HG03460 (cell line): ENCODE measurements around the gene AIM2.
"Not testable (repeated sequence)": the region's sequence is repeated elsewhere in the genome, so short reads cannot be mapped to it uniquely, and the experiment has no call there.

Experiments used
- ATAC-seq: cut with Tn5 transposase; IDR thresholded peaks from one replicate; pipeline ENCODE4 v1.9.1; 2021; ENCODE audit not compliant: unreplicated experiment

AIM2 gene

DNA sequence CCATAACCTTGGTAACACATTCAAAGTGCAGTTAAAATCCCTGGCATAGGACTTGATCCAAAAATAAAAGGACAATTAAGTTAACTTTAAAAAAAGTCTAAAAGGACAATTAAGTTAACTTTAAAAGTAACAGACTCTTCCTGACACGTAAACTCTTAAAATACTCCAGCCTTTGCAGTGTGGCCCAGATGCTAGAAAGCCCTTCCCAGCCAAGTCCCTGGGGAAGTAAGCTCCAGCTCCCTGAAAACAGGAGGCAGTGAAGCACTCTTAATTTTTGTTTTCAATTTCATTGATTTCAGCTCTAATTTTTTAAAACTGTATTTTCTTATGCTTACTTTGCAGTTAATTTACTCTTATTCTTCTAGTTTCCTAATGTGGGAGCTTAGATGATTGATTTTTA lies 5.1 kb upstream of the AIM2 start:
- ATAC-seq = no peak

DNA sequence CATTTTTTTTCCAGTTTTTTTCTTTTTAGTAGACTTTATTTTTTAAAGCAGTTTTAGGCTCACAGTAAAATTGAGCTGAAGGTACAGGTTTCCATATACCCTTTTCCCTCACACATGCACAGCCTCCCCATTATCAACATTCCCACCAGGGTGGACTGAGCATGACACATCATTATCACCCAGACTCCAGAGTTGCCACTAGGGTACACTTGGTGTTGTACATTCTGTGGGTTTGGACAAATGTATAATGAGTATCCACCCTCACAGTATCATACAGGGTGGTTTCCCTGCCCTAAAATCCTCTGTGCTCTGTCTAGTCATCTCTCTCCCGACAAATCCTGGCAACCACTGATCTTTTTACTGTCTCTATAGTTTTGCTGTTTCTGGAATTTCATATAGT lies 3.0 kb upstream of the AIM2 start:
- no peak for ATAC-seq

DNA sequence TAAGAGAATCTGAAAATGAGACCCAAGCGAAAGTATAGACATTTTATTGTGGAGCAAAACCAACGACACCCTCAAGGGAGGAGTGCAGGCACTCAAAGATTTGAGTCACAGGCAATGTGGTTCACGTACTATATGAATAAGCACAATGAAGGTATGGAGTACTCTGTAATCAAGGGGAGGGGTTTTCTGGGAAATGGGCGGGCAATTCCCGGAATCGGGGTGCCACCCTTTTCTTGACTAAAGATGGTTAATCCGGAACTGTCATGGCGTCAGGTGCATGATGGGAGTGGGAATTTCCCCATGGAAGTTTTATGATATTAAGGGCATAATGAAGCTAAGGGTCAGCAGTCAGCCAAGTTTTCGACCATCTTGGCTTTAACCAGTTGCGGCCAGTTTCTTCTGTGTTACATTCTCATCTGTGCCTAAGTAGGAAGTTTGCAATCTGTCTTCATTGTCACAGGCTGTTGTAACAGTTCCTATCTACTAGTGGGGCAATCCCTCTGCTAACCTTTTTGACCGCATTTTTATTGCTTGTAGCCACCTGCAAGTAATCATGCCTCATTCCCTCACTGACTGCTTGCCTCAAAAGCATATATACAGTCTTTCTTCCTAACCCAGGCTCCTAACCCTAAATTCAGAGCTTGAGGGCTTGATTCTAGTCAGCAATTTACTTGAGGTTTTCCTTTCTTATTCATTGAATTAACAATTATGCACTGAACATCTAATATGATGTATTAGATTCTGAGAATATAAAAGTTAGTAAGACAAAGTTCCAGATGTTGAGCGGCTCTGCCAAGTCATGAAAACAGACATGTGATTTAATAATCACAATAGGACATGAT lies 775 bp upstream of the AIM2 start:
- ATAC-seq = peak; percentile 68

DNA sequence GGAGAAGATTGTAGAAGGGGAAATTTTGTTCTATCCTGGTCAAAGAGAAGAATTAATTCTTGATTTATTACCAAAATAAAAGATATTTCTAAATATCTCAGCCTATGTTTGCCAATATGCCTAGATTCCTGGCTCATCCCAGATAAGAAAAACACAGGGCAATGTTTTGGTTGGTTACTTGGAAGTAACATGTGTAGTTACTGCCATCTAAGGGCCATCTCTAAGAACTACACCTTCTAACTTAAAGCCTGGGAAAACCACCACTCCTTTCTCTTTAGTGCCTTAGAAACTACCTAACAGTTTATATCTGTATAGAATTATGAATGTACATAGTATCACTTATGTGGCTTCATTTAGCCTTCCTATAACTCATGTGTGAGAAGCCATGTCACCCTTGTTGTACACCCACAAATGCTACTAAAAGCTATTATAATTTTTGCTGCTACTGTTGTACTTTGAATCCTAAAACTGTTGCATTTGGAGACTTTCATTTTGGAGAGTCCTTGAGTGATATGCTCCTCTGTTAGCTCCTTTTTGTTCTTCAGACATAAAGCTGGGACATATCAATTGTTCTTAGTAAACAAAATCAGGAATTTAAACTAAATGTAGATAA lies 4.5 kb downstream of the AIM2 start:
- ATAC-seq = no peak

DNA sequence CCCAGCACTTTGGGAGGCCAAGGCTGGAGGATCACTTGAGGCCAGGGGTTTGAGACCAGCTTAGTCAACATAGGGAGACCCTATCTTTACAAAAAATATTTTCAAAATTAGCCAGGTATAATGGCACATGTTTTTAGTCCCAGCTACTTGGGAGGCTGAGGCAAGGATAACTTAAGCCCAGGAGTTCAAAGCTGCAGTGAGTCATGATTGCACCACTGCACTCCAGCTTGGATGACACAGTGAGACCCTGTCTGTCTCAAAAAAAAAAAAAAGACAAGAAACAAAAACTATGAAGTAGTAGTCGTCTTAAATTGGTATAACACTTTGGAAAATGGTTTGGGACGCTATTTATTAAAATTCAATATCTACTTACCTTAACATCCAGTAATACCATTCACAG lies 7.7 kb downstream of the AIM2 start:
- ATAC-seq = no peak

DNA sequence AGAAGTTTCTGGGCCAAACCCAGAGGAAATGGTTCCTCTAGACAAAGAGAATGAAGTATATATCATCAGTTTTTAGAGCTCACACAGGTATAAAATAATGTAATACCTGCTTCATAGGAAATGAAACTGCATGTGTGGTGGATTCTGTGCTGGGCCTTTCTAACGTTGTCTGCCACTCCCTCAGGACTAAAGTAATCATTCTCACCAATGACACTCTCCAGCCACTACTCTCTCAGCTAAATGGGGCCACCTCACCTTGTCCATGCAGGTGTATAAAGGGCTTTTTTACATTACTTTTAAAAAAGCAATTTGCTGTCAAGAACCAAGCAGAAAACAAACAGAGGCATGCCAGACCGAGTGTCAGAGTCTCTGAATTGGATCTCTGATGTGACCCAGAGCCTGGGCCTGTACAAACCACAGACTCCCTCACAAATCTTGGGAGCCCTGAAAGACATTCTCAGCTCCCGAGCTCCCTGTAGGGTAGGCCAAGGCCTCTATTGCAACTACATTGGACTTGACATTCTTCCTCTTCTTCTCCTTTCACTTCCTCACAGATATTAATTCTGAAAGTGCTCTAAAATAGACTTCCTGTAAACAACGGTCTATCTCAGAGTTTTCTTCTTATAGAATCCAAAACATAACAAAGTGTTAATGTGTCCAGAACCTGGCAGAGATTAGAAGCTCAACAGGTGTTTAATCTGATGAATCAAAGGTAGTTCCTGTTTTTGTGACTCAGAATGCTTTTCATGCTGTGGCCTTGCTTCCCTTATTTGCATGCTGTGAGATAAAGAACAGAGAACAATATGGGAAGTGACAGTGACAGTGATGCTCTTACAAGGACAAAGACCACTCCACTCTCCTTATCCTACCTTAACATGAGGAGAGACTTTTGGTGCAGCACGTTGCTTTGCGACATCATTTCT lies 8.6 kb downstream of the AIM2 start:
- ATAC-seq = peak; percentile 82

DNA sequence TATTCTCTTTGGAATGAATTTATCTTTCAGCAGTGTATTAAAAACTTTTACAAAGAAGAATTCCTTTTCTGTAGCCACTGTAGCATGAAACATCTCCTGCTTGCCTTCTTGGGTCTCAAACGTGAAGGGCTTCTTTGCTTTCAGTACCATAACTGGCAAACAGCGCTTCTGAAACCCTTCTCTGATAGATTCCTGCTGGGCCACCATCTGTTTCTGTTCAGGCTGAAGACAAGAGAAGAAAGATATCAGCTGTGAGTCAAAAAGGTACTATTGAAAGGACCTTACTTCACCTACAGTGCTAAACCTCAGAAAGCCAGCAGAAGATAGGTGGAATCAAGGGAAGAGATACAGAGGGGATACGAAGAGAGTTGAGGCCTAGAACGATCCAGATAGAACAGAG lies 10.5 kb downstream of the AIM2 start:
- no peak for ATAC-seq

DNA sequence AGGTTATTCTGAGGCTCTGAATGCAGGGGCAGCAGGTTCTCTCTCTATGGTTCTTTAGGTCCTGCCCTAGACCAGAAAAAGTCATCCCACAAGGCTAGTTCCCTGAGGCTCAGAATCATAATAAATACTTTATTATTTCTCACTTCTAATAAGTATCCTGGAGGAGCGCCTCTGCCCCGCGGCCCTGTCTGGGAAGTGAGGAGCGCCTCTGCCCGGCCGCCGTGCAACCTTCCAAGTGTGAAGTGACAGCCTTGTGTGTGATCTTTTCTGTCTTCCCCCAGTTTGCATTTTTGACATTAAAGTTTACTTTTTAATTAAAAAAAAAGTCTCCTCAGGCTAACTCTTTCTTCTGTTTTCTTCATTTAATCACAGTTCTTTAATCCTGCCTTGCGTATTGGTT lies 11.5 kb downstream of the AIM2 start:
- no peak for ATAC-seq

DNA sequence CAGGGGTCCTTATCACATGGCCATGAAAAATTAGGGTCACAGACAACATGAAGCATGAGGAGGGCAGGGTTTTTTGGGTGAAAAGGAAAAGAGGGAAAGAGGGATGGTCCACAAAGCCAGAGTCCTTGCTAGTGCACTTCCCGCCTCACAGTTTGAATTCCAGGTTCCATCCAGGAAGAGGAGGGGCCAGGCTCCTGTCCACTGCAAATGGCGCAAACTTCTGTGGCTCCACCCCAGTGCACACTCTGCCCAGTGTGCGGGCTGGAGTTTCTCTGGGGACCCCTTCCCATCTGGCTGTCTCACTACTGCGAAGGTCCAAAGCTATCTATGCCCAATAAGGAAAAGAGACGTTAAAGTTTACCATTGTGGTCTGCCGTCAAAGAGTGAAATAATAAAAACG lies 17.8 kb downstream of the AIM2 start:
- no peak for ATAC-seq

DNA sequence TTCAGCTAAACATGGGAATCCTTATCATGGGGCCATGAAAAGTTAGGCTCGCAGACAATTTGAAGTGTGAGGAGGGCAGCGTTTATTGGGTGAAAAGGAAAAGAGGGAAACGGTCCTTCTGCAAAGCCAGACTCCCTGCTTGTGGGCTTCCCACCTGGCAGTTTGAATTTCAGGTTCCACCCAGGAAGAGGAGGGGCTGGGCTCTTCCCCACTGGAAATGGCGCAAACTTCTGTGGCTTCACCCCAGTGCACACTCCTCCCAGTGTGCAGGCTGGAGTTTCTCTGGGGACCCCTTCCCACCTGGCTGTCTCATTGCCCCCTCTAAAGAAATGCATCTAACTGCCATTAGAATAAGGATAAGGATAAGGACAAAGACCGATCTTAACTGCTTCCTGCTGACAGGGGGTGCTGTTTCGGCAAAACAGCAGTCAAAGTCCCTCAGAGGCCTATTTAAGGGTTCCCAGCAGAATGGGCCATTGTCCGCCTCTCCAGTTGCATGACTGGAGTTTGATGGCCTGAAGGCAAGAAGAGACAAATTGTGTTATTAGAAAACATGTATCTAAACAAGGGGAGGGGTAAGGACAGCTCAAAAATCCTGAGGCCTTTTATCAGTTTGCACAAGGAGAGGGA lies 20.4 kb downstream of the AIM2 start:
- no peak for ATAC-seq

DNA sequence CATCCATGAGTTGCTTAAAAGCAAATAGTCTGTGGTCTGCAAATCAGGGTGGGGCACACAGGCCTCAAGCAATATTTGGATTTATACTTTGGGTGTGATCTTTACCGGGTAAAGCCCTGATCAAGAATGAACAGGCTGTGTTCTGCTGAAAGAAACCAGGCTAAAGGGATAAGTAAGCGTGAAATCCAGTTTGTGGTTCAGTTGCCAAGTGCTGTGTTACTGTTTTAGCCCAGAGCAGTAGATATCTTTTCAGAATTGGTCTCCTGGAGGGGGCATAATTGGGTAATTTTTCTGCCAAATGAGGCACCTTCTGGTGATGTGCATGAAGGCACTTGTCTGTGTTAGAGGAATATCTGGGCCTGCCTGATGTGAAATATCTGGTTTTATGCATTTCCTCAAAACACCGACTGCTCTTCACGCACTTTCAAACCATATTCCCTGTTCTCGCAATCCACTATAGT lies 21.4 kb downstream of the AIM2 start:
- no peak for ATAC-seq

DNA sequence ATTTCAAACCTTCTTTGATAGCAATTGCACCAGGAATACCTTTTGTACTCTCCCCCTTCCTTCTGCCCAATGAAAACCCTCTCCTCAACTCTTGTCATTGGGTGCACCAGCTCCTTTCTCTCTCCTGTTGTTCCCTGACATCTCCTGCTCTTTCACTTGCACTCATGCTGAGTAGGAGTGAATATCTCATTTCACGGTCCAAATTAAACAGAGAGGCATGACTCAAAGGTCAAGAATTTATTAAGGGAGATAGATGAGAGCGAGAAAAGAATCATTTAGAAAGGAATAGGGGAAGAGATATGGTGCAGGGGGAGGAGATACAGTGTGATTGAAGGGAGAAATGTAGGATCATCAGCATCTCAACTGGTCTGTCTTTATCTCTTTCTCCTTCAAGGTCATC lies 22.1 kb downstream of the AIM2 start:
- ATAC-seq = no peak

DNA sequence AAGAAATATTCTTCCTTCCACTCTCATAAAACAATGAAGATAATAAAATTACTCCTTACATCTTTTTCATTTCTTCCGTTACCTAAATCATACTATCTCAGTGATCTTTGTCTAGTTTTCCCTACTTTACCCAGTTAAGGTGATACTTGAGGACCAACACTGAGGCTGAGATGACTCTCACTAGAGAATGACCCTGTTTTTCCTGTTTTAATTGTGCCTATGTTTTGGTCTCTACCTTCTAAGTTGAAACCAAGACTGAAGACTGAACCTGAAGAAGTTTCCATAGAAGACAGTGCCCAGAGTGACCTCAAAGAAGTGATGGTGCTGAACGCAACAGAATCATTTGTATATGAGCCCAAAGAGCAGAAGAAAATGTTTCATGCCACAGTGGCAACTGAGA lies 25.1 kb downstream of the AIM2 start:
- no peak for ATAC-seq

DNA sequence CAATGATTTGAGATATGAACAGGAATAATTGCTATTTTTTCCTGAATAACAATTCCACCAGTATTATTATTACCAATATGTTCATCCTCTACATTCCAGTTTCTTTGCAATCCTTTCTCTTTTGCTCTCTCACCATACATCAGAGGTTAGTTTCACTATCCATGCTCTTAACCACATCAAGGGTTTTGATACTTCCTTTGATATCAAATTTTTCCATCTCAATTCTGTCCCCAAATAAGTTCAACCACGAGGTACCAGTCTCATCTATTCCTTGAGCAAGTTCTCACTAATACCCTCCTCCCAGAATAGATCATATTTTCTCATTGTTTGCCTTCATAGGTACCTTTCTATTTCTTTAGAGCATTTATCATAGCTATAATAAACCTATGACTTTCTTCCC lies 30.1 kb downstream of the AIM2 start:
- not testable (repeated sequence) for ATAC-seq

DNA sequence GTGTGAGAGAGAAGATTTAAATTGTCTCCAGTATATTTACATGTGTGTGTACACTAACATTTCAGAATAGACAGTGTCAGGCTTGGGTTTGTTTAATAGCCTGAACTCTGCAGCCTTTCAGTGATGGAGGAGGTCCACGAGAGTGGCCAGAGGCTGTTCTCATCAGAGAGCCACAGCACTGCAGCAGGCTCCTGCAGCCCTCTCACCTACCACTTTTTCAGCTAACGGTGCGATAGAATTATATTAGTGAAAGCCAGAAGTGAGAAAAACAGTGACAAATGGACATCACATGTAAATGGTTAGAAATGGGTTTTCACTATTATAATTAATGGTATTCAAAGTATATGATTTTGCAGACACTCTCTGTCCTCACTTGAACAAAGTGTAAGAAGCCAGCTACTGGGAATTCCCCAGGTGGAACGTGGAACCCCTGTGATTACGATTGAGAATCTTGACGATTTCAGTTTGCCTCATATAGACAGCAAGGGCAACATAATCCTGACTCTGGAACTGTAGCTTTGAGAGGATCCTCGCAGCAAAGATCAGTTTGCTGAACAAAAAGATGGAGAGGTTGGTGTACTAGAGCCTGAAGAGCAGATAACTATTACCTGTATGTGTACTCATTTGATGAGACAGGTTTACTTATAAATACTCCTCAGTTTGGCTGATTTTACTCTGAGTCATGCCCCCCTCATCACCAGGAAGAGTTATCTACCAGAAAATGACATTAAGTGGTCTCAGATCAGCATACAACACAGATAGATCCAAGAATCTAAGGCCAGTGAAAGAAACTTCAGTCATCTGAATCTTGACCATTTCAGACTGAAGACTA lies 35.5 kb downstream of the AIM2 start:
- no peak for ATAC-seq

DNA sequence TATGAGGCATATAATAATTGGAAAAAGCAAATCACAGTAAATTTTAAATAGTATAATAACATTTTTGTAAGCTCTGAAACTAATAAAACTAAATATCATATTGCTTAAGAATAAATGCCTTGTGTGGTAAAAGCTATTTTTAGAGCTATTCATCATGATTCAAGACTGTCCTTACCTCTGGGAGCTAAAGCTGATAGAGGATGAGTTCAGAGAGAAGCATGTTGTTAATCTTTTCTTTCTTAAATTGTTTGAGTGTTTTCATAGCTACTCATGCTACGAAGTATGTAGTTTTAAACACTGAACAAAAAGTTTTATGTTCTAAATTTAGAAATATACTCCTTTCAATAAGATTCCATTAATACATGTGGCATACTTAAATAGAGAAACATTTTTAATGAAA lies 36.4 kb downstream of the AIM2 start:
- ATAC-seq = no peak

DNA sequence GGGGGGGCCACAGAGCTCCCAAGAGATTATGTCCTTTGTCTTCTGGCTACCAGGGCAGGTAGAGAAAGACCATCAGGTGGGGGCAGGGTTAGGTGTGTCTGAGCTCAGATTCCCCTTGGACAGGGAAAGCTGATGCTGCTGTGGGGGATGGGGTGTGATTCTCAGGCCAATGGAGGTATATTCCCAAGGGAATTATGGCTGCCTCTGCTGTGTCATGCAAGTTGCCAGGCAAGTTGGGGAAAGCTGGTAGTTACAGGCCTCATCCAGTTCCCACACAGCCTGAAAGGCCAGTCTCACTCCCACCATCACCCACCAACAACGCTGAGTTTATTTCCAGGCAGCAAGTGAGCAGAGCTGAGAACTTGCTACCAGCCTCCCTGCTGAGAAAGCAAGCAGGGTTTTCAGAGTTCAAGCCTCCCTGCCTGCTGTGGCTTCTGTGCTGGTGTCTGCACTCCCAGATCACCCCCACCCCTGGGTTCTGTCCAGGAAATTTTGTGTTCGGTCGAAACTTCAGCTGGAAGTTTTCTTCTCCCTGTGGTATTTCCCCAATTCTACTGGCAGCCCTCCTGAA lies 45.6 kb downstream of the AIM2 start:
- ATAC-seq = no peak

DNA sequence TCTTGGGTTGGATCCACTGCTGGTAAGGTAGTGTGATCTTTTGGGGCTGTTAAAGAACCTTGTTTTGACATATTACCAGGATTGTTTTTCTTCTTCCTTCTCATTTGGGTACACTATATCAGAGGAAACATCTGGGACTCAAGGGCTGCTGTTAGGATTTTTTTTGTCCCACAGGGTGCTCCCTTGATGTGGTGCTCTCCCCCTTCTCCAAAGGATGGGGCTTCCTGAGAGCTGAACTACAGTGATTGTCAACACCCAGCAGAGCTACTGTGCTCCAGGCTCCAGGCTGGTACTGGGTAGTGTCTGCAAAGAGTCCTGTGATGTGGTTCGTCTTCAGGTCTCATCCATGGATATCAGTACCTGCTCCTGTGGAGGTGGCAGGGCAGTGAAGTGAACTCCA lies 46.3 kb downstream of the AIM2 start:
- no peak for ATAC-seq

DNA sequence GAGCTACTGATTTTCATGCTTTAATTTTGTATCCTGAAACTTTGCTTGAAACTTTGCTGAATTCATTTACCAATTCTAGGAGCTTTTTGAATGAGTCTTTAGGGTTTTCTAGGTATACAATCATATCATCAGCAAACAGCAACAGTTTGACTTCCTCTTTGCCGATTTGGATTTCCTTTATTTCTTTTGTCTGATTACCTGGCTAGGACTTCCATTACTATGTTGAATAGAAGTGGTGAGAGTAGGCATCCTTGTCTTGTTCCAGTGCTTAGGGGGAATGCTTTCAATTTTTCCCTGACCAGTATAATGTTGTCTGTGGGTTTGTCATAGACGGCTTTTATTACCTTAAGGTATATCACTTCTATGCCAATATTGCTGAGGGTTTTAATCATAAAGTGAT lies 49.7 kb downstream of the AIM2 start:
- not testable (repeated sequence) for ATAC-seq

DNA sequence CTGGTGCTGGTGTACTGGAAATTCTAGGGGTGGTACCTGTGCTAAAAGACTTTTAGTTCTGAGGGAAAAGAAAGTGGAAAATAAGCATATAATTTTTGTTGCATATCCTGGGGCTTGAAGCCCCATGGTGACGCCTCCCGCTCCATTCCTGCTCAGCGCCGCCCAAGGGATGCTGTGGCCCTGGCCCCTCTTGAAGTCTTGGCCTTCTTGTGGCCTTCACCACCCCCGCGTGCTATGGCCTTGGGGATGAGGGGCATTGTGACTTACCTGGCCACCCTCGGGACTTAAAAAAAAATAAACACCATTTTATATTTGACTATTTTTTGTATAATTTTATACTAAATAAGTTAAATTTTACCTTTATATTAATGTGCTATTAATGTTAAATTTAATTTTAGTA lies 51.5 kb downstream of the AIM2 start:
- ATAC-seq = no peak
